GM23338 (cell line): Measurements from ENCODE around the gene THADA. TPM values are rescaled to one million over a fixed set of nuclear protein-coding genes. Genes with fewer than 3 reads are reported as not detected.

Experiments used
- ATAC-seq: fragments of 200-7000 bp; cut with Tn5 transposase; 3 replicates; pipeline ENCODE4 v1.9.1; 2020
- DNase-seq: peaks from one replicate; pipeline ENCODE4 v3.0.0-alpha.2; 2015; ENCODE audit warnings: low spot score
- H2AFZ ChIP-seq: fragments of 200-600 bp; sonication (generic); 2 replicates; pipeline ENCODE4 v1.8.0; 2016; ENCODE audit warnings: antibody characterized with exemption, mild to moderate bottlenecking, moderate library complexity
- H3F3A ChIP-seq: fragments of 200-600 bp; sonication (generic); replicated peaks from 2 replicates; pipeline ENCODE4 v1.8.0; 2017; ENCODE audit warnings: antibody characterized with exemption, mixed run types, low read depth
- H3K27ac ChIP-seq: fragments of 200-600 bp; sonication (generic); 2 replicates; pipeline ENCODE4 v1.6.1; 2016; ENCODE audit warnings: low read depth
- H3K27me3 ChIP-seq: fragments of 200-600 bp; sonication (generic); 2 replicates; pipeline ENCODE4 v1.8.0; 2016; ENCODE audit warnings: mild to moderate bottlenecking, mixed run types, moderate library complexity; ENCODE audit not compliant: insufficient read depth
- H3K36me3 ChIP-seq: fragments of 200-600 bp; sonication (generic); 2 replicates; pipeline ENCODE4 v1.8.0; 2016; ENCODE audit warnings: mild to moderate bottlenecking; ENCODE audit not compliant: insufficient read depth
- H3K4me1 ChIP-seq: fragments of 200-600 bp; sonication (generic); 2 replicates; pipeline ENCODE4 v1.8.0; 2016; ENCODE audit warnings: mild to moderate bottlenecking, moderate library complexity; ENCODE audit not compliant: insufficient read depth
- H3K4me2 ChIP-seq: fragments of 200-600 bp; sonication (generic); 2 replicates; pipeline ENCODE4 v1.7.1; 2017; ENCODE audit warnings: mixed run types
- H3K4me3 ChIP-seq: fragments of 200-600 bp; sonication (generic); 2 replicates; pipeline ENCODE4 v1.6.1; 2016; ENCODE audit warnings: mixed run types
- H3K79me2 ChIP-seq: fragments of 200-600 bp; sonication (generic); replicated peaks from 2 replicates; pipeline ENCODE4 v1.8.0; 2017; ENCODE audit warnings: mild to moderate bottlenecking; ENCODE audit not compliant: insufficient read depth
- H3K9me2 ChIP-seq: fragments of 200-600 bp; sonication (generic); 2 replicates; pipeline ENCODE4 v1.8.0; 2017; ENCODE audit not compliant: insufficient read depth
- H4K20me1 ChIP-seq: fragments of 200-600 bp; sonication (generic); replicated peaks from 2 replicates; pipeline ENCODE4 v1.8.0; 2017; ENCODE audit warnings: mild to moderate bottlenecking; ENCODE audit not compliant: insufficient read depth
- H3K27ac Mint-ChIP-seq: 2 replicates; pipeline ENCODE4 v1.8.0; 2020; ENCODE audit warnings: inconsistent platforms, mild to moderate bottlenecking, moderate library complexity, mixed read lengths
- H3K27me3 Mint-ChIP-seq: 3 replicates; pipeline ENCODE4 v1.8.0; 2022; ENCODE audit warnings: low read depth, mild to moderate bottlenecking, moderate library complexity, mixed read lengths, inconsistent platforms; ENCODE audit not compliant: insufficient read depth, poor library complexity
- H3K36me3 Mint-ChIP-seq: 3 replicates; pipeline ENCODE4 v1.8.0; 2021; ENCODE audit warnings: low read depth, mild to moderate bottlenecking, inconsistent platforms, moderate library complexity, mixed read lengths
- H3K4me1 Mint-ChIP-seq: 3 replicates; pipeline ENCODE4 v1.8.0; 2020; ENCODE audit warnings: mild to moderate bottlenecking, inconsistent platforms, mixed read lengths
- H3K4me3 Mint-ChIP-seq: 3 replicates; pipeline ENCODE4 v1.8.0; 2021; ENCODE audit warnings: moderate library complexity, mild to moderate bottlenecking, inconsistent platforms, mixed read lengths
- H3K9me3 Mint-ChIP-seq: 3 replicates; pipeline ENCODE4 v1.8.0; 2020; ENCODE audit warnings: moderate library complexity, mild to moderate bottlenecking, inconsistent platforms, mixed read lengths
- CREB1 ChIP-seq: fragments of 250-450 bp; sonication (Bioruptor Pico); IDR thresholded peaks from 2 replicates; pipeline ENCODE4 v1.5.0; 2020; ENCODE audit warnings: low read depth, mild to moderate bottlenecking, moderate library complexity
- ETS1 ChIP-seq: IDR thresholded peaks from 2 replicates; pipeline ENCODE4 v1.6.1; 2016; ENCODE audit warnings: antibody characterized with exemption
- EZH2 ChIP-seq: fragments of 200-600 bp; sonication (generic); IDR thresholded peaks from one replicate; pipeline ENCODE4 v1.8.0; 2017; ENCODE audit warnings: antibody characterized with exemption, mild to moderate bottlenecking, low read depth; ENCODE audit not compliant: unreplicated experiment
- EZH2phosphoT487 ChIP-seq: fragments of 200-600 bp; sonication (generic); IDR thresholded peaks from one replicate; pipeline ENCODE4 v1.8.1; 2018; ENCODE audit warnings: antibody characterized with exemption; ENCODE audit not compliant: unreplicated experiment
- STAT1 ChIP-seq: IDR thresholded peaks from one replicate; pipeline ENCODE4 v1.6.1; 2016; ENCODE audit warnings: antibody characterized with exemption; ENCODE audit not compliant: unreplicated experiment
- ZNF114 ChIP-seq: fragments of 250-450 bp; sonication (Bioruptor Pico); IDR thresholded peaks from 2 replicates; pipeline ENCODE4 v1.5.0; 2020; ENCODE audit warnings: mild to moderate bottlenecking, moderate library complexity
- ZNF331 ChIP-seq: fragments of 250-450 bp; sonication (Bioruptor Pico); IDR thresholded peaks from 2 replicates; pipeline ENCODE4 v1.5.0; 2020; ENCODE audit warnings: low read depth, mild to moderate bottlenecking, moderate library complexity
- ZNF462 ChIP-seq: fragments of 250-450 bp; sonication (Bioruptor Pico); IDR thresholded peaks from 2 replicates; pipeline ENCODE4 v1.5.0; 2020; ENCODE audit warnings: mild to moderate bottlenecking, moderate library complexity
- polyA plus RNA-seq: library from polyadenylated mRNA; unstranded; fragments of >200 nt; fragmentation: Nextera tagmentation; extraction: Ambion mirVana; gene quantifications from 2 replicates; pipeline ENCODE4 v1.2.1, GENCODE V29; 2016
- total RNA-seq: library from RNA; depleted of rRNA; stranded (reverse); fragments of >200 nt; shearing (Covaris generic); gene quantifications from 2 replicates; pipeline ENCODE4 v1.2.3, GENCODE V29; 2014

THADA gene
- total and polyA plus RNA-seq, 2 experiments from 2014 or later, result 17.0 to 30.7 TPM

GRCh38 chr2:43568228-43568627, 27.6 kb downstream of the THADA start (continued):
- TF ChIP-seq ZNF462 (CRISPR knock-in tag), result no peak

GRCh38 chr2:43566461-43566729, 29.4 kb downstream of the THADA start:
- Histone ChIP-seq H3F3A (no peaks in the 10 kb centered on the region), H3K27me3 (no peaks in the 10 kb centered on the region), H3K4me2 (no peak overlapping the region), H3K27ac (no peak overlapping the region), H3K4me1 (0 out of 2 replicates have a peak, but pooled peaks cover 8% of the 10 kb centered on the region), H3K4me3 (no peak overlapping the region), H3K36me3 (peaks cover 4% of the 10 kb centered on the region; the same call in 1 of the 2 replicates), H2AFZ (no peak overlapping the region), H3K79me2 (no peaks in the 10 kb centered on the region), H3K9me2 (no peaks in the 10 kb centered on the region), H4K20me1 (no peaks in the 10 kb centered on the region)
- no peaks in the 10 kb centered on the region for H3K9me3 Mint-ChIP-seq
- H3K4me3 Mint-ChIP-seq, result no peak overlapping the region
- no peak for ATAC-seq
- H3K27ac Mint-ChIP-seq, result no peak overlapping the region; the same call in 1 of the 2 replicates
- DNase-seq, result no peak
- H3K27me3 Mint-ChIP-seq, result no peaks in the 10 kb centered on the region
- H3K4me1 Mint-ChIP-seq, result peaks cover 9% of the 10 kb centered on the region; the same call in 2 of the 3 replicates
- peaks cover 14% of the 10 kb centered on the region; the same call in 2 of the 3 replicates for H3K36me3 Mint-ChIP-seq
- TF ChIP-seq ZNF331, result no peak
- no peak for TF ChIP-seq ETS1
- TF ChIP-seq STAT1, result no peak
- no peak for TF ChIP-seq EZH2phosphoT487
- no peak for TF ChIP-seq CREB1 (CRISPR knock-in tag)
- TF ChIP-seq ZNF114 (CRISPR knock-in tag), result no peak
- TF ChIP-seq EZH2, result no peak
- TF ChIP-seq ZNF462 (CRISPR knock-in tag), result no peak
